ENCODE data around the gene CCIN. TPM values are rescaled to one million over a fixed set of nuclear protein-coding genes. Genes with fewer than 3 reads are reported as not detected.

The CCIN gene
- total RNA-seq, 4 donors from 2014 or later, result not detected

DNA sequence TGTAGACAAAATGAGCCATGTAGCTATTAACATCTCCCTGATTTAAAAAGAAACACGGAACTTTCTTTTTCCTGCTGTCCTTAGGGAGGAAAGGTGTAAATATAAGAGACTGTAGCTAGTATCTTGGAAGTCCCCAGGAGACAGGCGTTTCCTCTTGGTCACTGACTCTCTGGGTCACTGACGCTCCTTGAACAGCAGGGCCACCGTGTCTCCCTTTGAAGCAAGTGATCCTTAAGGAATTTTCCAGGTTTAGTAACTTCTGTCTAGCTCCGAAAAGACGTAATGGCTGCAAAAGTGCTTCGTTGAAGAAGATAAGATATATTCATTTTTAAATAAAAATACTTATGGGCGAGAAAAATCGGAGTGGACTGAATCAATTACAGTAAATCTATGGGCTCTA, 20.8 kb downstream of the CCIN start:
- no peaks in the 10 kb centered on the region for H3K36me3 ChIP-seq
- 5% methylated on average over 9 of the region's 9 CpGs for WGBS
- no peaks in the 10 kb centered on the region for H3K9me3 ChIP-seq
- H3K4me1 ChIP-seq, result peaks cover 42% of the 10 kb centered on the region
- H3K27ac ChIP-seq, result peak overlapping the region; percentile 92
- H3K4me3 ChIP-seq, result peak overlapping the region; percentile 67
- TF ChIP-seq, protein P1, sequence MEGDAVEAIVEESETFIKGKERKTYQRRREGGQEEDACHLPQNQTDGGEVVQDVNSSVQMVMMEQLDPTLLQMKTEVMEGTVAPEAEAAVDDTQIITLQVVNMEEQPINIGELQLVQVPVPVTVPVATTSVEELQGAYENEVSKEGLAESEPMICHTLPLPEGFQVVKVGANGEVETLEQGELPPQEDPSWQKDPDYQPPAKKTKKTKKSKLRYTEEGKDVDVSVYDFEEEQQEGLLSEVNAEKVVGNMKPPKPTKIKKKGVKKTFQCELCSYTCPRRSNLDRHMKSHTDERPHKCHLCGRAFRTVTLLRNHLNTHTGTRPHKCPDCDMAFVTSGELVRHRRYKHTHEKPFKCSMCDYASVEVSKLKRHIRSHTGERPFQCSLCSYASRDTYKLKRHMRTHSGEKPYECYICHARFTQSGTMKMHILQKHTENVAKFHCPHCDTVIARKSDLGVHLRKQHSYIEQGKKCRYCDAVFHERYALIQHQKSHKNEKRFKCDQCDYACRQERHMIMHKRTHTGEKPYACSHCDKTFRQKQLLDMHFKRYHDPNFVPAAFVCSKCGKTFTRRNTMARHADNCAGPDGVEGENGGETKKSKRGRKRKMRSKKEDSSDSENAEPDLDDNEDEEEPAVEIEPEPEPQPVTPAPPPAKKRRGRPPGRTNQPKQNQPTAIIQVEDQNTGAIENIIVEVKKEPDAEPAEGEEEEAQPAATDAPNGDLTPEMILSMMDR (IDR thresholded peaks at IDR 0.05), result no peak
- no peak for TF ChIP-seq POLR2AphosphoS5 (IDR thresholded peaks at IDR 0.05)
- TF ChIP-seq POLR2A (IDR thresholded peaks at IDR 0.05), result no peak
- TF ChIP-seq EP300 (IDR thresholded peaks at IDR 0.05), result no peak
- DNase-seq (ENCODE audit: low spot score in 2 of 2), result no peak
- no peaks in the 10 kb centered on the region for H3K27me3 ChIP-seq

DNA sequence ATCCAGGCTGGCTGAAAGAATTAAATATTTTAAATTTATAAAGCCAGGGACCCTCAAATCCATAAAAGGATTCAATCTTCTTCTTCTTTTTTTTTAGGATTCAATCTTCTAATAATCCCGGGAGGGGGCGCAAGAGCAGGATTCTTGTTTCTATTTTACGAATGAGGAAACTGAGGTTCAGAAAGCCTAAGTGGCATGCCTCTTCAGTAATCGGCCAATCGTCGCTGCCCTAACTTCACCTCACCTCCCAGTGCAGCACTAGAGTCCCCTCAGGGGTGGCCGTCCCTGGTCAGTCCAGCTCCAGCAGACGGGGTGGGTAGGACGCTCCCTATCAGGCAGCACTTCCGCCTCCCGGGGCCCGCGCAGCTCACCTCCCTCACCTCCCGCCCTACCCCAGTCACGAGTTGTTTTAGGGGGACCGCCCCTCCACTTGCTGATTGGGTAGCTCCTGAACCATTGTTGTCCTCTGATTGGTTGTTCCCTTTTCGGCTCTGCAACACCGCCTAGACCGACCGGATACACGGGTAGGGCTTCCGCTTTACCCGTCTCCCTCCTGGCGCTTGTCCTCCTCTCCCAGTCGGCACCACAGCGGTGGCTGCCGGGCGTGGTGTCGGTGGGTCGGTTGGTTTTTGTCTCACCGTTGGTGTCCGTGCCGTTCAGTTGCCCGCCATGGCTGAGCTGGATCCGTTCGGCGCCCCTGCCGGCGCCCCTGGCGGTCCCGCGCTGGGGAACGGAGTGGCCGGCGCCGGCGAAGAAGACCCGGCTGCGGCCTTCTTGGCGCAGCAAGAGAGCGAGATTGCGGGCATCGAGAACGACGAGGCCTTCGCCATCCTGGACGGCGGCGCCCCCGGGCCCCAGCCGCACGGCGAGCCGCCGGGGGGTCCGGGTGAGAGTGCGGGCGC, 21.5 kb downstream of the CCIN start, which contains the start of gene CLTA:
TSS of gene CLTA (plus strand) at position 534 of the 902 bp plus-strand sequence. CDS start at position 670, 136 bp downstream.
- H3K4me1 ChIP-seq, result peaks cover 44% of the 10 kb centered on the region
- TF ChIP-seq POLR2A (IDR thresholded peaks at IDR 0.05) (peak; percentile 65 to 94), POLR2AphosphoS5 (IDR thresholded peaks at IDR 0.05) (peak; percentile 70 to 89 (median 78)), EP300 (IDR thresholded peaks at IDR 0.05) (no peak)
- TF ChIP-seq, protein P1 (IDR thresholded peaks at IDR 0.05), result peak; percentile 21 to 35
- peak within 1 kb of the TSS; percentile 67 for H3K4me3 ChIP-seq
- H3K9me3 ChIP-seq, result no peaks in the 10 kb centered on the region
- WGBS, result under 1% methylated on average over 17 of the region's 68 CpGs
- H3K36me3 ChIP-seq, result no peaks in the 10 kb centered on the region
- DNase-seq (ENCODE audit: low spot score in 2 of 2), result peak; percentile 99
- H3K27ac ChIP-seq, result peak within 1 kb of the TSS; percentile 92
- H3K27me3 ChIP-seq, result no peaks in the 10 kb centered on the region

DNA sequence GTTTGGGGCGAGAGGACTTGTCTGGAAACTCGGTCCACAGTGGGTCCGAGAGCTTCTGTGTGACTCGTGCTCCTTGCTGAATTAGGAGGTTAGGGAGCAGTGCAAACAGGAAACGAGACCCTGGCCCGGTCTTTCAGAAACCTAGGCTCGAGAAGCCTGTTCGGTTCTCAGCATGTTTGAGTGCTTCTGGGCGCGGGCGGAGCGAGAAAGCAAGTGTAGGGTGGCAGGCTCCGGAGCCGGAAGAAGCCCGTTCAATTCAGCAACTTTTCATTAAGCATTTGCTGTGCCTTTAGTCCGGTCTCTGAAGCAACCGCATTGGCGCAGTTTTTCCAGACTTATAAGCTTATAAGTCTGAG, 22.1 kb downstream of the CCIN start:
- TF ChIP-seq, protein P1 (IDR thresholded peaks at IDR 0.05), result no peak
- TF ChIP-seq POLR2A (IDR thresholded peaks at IDR 0.05) (no peak), POLR2AphosphoS5 (IDR thresholded peaks at IDR 0.05) (no peak), EP300 (IDR thresholded peaks at IDR 0.05) (no peak)
- Histone ChIP-seq H3K27ac (peak overlapping the region; percentile 92), H3K9me3 (no peaks in the 10 kb centered on the region), H3K4me3 (peak overlapping the region; percentile 67), H3K27me3 (no peaks in the 10 kb centered on the region), H3K36me3 (no peaks in the 10 kb centered on the region), H3K4me1 (peaks cover 44% of the 10 kb centered on the region)
- WGBS, result 1% methylated on average over 14 of the region's 18 CpGs
- no peak for DNase-seq (ENCODE audit: low spot score in 2 of 2)

DNA sequence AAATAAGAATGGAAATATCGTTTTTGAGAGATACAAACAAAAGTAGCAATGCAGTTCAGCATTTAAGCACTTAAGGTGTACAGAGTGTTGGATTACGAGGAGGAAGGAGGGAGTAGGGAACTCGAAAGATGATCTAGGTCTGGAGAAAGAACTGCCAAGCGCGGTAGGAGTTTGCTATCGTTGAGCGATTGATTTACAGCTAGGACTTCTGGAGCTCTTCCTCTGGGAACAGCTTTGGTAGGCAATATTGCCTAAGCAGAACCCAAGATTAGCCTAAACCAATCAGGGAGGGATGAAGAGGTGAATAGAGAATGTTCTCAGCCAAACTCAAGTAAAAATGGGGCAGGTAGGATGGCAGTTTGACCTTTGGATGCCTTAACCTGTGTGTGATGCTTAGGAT, 22.5 kb downstream of the CCIN start:
- DNase-seq (ENCODE audit: low spot score in 2 of 2), result no peak
- peaks cover 44% of the 10 kb centered on the region for H3K4me1 ChIP-seq
- no peaks in the 10 kb centered on the region for H3K9me3 ChIP-seq
- TF ChIP-seq EP300 (IDR thresholded peaks at IDR 0.05) (no peak), POLR2AphosphoS5 (IDR thresholded peaks at IDR 0.05) (no peak), POLR2A (IDR thresholded peaks at IDR 0.05) (no peak)
- TF ChIP-seq, protein P1 (IDR thresholded peaks at IDR 0.05), result no peak
- H3K4me3 ChIP-seq, result peak overlapping the region; percentile 67
- peak overlapping the region; percentile 92 for H3K27ac ChIP-seq
- WGBS, result under 1% methylated on average over 7 of the region's 7 CpGs
- H3K27me3 ChIP-seq, result no peaks in the 10 kb centered on the region
- H3K36me3 ChIP-seq, result no peaks in the 10 kb centered on the region

DNA sequence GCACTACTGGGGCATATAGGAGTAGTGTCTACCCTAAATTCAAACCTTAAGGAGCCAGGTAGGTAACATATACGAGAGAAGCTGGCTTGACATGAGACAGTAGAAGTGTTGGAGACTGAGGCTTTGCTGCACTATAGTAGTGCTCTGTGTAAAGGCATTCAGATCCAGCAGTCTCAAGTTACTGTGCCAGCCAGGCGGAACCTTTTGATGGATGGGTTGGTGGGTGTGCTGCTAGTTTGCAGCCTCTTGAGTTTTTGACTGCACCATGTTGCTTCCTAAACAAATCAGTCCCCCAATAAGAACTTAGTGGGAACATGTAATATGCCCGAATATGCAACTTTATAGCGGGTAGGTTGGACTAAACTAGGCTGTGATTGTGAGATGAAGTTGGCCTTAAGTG, 23.0 kb downstream of the CCIN start:
- DNase-seq (ENCODE audit: low spot score in 2 of 2), result no peak
- Histone ChIP-seq H3K4me1 (peaks cover 44% of the 10 kb centered on the region), H3K27me3 (no peaks in the 10 kb centered on the region), H3K27ac (no peak overlapping the region), H3K36me3 (no peaks in the 10 kb centered on the region), H3K4me3 (peak overlapping the region; percentile 67), H3K9me3 (no peaks in the 10 kb centered on the region)
- no peak for TF ChIP-seq POLR2AphosphoS5 (IDR thresholded peaks at IDR 0.05)
- TF ChIP-seq, protein P1 (IDR thresholded peaks at IDR 0.05), result no peak
- no peak for TF ChIP-seq POLR2A (IDR thresholded peaks at IDR 0.05)
- TF ChIP-seq EP300 (IDR thresholded peaks at IDR 0.05), result no peak
- 61% methylated on average over 4 of the region's 4 CpGs for WGBS

Data from suprapubic skin (tissue), 4 donors.